Breast epithelium (tissue), 3 donors: ENCODE results near the gene FER.

Experiments used
- CTCF ChIP-seq, 3 donors: fragments of 450-650 bp; IDR thresholded peaks; one replicate each; pipeline ENCODE4 v1.5.1; 2016 to 2017; ENCODE audit warnings: antibody characterized with exemption in 3 of 3, mild to moderate bottlenecking in 3 of 3, moderate library complexity in 3 of 3
- POLR2AphosphoS5 ChIP-seq, 3 donors: sonication (generic); formaldehyde crosslinking; IDR thresholded peaks; one replicate each; pipeline ENCODE4 v1.6.1; 2017; ENCODE audit warnings: antibody characterized with exemption in 3 of 3

GRCh38 chr5:108910627-108911026 is 162.9 kb downstream of the FER start:
- TF ChIP-seq CTCF (IDR thresholded peaks at IDR 0.05) (no peak), POLR2AphosphoS5 (IDR thresholded peaks at IDR 0.05) (no peak)
